ENCODE measurements around the gene MKNK2. TPM values are rescaled to one million over a fixed set of nuclear protein-coding genes. Genes with fewer than 3 reads are reported as not detected.
A peak's percentile ranks its signal among the peaks of the same experiment; 100 is the strongest.
"Not testable (repeated sequence)": the region's sequence is repeated elsewhere in the genome, so short reads cannot be mapped to it uniquely, and the experiment has no call there.

The MKNK2 gene
- 60.0 and 80.9 TPM in 2 replicates for total RNA-seq (2014; rRNA removed; shearing (Covaris generic))

DNA sequence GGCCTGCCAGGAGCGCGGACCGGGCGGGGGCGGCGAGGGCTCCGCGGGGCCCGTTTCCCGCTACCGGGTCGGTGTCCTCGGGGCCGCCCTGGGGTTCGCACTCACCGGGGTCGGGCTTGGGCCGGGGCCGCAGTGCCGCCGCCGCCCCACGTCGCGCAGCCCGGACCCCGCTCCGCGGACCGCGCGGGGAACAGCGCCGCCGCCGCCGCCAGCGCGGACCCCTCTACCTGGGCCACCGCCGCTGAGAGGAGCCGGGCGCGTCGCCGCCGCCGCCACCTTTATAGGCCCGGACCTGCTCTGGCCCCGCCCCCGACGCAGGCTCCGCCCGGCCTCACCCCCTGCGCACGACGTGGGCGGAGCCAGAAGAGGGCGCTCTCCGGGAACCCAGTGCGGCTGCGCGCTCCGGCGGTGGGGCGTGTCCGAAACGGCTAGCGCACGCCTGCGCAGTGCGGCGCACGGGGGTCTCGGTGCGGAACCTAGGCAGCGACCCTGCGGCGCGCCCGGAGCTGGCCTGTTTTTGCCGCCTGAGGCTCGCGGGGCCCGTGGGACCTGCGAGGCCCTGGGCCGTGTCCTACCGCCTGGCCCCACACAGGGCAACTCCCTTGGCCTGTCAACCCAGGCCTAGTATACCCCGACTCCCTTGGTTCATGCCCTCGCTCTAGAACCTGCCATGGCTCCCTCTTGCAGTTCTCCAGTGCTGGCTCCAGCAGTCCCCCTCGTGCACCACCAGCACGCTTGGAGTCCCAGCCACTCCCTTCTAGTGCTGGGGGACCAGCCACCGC lies at the start of gene MKNK2:
TSS of gene MKNK2 (minus strand) at position 254 of the 782 bp plus-strand sequence. CDS start 393 bp downstream, outside the sequence.
- peak; percentile 74 for DNase-seq (ENCODE audit: low read depth)

- DNase-seq (ENCODE audit: low read depth) = no peak
These were observed 49.6 kb upstream of the MKNK2 start for GRCh38 chr19:2100719-2101061.

DNA sequence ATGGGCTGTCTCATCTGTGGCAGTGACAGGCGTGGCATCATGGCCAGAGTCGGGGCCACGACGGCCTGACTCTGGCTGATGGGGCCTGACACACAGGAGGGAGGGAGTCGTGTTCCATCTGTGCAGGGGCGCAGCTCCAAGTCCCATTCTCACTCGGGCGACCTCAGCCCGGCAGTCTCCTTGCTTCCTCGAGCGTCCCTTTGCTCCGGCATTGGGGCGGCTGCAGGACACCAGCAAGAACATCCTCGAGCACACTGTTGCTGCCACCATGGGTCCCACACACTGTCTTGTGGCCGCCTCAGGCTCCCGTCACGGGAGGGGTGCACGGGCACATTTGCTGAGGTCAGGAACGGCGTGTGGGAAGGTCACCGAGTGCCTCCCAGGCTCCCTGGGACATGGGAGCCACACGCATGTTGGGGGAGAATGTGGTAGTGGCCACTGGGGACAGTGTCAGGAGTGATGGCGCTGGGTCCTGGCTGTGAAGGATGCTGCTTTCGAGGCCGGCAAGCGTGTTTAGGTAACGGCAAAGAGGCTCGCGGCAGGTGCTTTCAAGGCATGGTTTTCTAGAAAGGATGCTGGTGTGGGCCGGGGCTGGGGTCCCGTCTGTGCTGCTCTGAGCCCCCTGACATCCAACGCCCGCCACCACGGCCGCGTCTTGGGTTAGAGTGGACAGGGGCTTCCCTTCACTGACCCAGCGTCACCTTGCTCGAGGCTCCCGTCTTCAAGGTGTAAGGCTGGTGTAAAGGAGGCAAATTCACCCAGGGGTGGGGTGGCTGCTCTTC lies 49.1 kb upstream of the MKNK2 start:
- no peak for DNase-seq (ENCODE audit: low read depth)

DNA sequence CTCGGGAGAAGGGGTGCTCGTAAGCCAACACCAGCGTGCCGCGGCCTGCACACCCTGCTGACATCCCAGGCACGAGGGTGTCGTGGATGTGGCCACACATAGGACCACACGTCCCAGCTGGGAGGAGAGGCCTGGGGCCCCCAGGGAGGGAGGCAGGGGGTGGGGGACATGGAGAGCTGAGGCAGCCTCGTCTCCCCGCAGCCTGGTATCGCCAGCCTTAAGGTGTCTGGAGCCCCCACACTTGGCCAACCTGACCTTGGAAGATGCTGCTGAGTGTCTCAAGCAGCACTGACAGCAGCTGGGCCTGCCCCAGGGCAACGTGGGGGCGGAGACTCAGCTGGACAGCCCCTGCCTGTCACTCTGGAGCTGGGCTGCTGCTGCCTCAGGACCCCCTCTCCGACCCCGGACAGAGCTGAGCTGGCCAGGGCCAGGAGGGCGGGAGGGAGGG lies 48.0 kb upstream of the MKNK2 start:
- DNase-seq (ENCODE audit: low read depth) = no peak

DNA sequence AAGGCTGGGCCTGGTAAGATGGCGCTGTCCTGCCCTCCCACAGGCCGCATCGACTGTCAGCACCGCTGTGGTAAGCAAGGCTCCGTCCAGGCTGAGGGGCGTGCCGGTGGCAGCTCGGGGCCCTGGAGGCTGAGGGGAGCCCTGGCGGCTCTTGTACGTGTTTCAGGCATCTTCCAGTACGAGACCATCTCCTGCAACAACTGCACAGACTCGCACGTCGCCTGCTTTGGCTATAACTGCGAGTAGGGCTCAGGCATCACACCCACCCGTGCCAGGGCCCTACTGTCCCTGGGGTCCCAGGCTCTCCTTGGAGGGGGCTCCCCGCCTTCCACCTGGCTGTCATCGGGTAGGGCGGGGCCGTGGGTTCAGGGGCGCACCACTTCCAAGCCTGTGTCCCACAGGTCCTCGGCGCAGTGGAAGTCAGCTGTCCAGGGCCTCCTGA lies 46.9 kb upstream of the MKNK2 start:
- no peak for DNase-seq (ENCODE audit: low read depth)

DNA sequence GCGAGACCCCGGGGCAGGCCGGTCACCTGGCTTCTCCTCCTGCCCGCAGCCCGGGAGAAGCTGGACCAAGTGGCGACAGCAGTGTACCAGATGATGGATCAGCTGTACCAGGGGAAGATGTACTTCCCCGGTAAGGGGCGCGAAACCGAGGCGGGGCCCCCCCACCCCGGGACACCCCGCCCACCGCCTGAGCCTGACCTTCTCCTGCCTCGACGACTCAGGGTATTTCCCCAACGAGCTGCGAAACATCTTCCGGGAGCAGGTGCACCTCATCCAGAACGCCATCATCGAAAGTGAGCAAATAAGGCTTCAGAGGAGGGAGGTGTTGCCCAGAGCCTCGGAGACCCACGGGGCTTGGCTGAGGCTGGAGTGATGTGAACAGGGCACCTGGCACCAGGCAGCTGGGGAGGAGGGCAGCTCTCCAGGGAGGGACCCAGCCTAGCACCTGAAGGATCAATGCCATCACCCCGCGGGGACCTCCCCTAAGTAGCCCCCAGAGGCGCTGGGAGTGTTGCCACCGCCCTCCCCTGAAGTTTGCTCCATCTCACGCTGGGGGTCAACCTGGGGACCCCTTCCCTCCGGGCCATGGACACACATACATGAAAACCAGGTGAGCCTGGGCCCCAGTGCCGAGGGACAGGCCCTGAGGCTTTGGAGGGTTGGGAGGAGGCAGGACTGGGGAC lies 46.3 kb upstream of the MKNK2 start:
- DNase-seq (ENCODE audit: low read depth) = no peak

DNA sequence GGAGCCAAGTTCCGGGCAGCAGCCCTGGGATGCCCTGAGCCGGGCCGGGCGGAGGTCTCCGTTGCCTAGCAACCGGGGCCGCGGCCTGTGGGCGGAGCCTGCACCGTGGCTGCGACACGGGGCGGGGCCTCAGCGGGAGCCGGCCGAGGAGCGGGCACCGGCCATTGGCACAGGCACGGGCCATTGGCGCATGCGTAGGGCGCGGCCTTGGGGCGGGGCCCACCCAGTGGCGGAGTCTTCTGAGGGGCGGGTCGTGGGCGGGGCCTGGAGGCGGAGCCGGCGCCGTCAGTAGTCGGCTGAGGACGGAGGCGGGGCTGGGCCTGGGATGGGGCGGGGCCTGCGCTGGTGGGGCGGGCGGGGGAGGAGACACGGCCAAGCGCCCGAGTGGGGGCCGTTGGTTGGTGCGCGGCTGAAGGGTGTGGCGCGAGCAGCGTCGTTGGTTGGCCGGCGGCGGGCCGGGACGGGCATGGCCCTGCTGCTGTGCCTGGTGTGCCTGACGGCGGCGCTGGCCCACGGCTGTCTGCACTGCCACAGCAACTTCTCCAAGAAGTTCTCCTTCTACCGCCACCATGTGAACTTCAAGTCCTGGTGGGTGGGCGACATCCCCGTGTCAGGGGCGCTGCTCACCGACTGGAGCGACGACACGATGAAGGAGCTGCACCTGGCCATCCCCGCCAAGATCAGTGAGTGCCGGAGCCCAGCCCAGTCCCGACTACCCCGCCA lies 45.6 kb upstream of the MKNK2 start, which contains the start of gene IZUMO4:
TSS of gene IZUMO4 (plus strand) at position 436 of the 723 bp plus-strand sequence. CDS start at position 467, 31 bp downstream.
- DNase-seq (ENCODE audit: low read depth) = peak; percentile 92

DNA sequence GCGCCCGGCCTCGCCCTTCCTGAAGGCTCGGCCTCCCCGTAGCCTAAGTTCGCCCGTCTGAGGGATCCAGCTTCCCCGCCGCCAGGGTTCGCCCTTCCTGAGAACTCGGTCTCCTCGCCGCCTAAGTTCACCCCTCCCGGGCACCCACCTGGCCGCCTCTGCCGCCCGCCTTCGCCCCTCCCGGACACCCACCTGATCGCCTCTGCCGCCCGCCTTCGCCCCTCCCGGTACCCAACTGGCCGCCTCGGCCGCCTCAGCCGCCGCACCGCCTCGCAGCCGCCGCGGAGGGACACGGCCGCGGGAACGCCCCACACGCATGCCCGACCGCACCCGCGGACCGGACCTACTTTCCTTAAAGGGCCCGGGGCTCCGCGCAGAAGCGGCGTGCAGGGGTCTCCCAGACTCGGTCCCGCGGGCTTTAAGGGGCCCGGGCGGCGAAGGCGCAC lies 45.0 kb upstream of the MKNK2 start, which contains the start of gene MOB3A:
TSS of gene MOB3A (minus strand) at position 293 of the 446 bp plus-strand sequence. CDS start 17,766 bp downstream, outside the sequence.
- DNase-seq (ENCODE audit: low read depth) = peak; percentile 82

- DNase-seq (ENCODE audit: low read depth) = not testable (repeated sequence)
These were observed 41.0 kb upstream of the MKNK2 start for GRCh38 chr19:2091926-2092525.

DNA sequence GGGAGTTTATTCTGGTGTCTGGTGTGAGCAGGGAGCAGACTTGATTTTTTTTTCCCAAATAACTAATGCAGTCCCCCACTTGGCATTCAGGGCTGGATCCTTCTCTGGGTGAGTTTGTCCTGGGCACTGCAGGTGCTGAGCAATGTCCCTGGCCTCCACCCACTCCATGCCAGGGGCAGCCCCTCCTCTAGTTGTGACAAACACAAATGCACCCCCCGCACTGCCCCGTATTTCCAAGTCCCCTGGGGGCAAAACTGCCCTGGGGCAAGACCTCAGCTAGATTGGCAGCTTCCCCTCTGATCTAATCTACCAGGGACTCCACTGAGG lies 38.6 kb upstream of the MKNK2 start:
- DNase-seq (ENCODE audit: low read depth) = no peak

GRCh38 chr19:2089001-2089711 lies 38.1 kb upstream of the MKNK2 start:
- DNase-seq (ENCODE audit: low read depth) = peak; percentile 59

DNA sequence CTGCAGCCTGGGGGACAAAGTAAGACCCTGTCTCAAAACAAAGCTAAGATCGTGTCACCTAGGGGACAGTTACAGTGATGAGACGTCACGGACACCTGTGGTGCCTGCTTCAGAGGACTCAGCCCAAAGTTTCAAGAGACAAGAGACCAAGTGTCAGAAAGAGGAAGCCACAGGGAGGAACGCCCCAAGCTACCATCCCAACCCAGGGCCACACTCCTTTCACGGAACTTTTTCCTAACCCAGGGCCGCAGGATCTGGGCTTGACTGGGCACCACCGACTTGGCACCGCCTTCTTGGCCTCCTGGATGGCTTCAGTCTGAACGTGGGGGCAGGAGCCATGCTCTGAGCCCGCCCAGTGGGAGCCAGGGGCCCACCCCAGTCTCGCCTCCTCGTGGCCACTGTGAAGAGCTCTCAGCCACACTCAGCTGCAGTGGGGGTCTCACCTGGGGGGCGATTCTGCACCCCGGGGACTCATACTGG lies 36.6 kb upstream of the MKNK2 start:
- no peak for DNase-seq (ENCODE audit: low read depth)

DNA sequence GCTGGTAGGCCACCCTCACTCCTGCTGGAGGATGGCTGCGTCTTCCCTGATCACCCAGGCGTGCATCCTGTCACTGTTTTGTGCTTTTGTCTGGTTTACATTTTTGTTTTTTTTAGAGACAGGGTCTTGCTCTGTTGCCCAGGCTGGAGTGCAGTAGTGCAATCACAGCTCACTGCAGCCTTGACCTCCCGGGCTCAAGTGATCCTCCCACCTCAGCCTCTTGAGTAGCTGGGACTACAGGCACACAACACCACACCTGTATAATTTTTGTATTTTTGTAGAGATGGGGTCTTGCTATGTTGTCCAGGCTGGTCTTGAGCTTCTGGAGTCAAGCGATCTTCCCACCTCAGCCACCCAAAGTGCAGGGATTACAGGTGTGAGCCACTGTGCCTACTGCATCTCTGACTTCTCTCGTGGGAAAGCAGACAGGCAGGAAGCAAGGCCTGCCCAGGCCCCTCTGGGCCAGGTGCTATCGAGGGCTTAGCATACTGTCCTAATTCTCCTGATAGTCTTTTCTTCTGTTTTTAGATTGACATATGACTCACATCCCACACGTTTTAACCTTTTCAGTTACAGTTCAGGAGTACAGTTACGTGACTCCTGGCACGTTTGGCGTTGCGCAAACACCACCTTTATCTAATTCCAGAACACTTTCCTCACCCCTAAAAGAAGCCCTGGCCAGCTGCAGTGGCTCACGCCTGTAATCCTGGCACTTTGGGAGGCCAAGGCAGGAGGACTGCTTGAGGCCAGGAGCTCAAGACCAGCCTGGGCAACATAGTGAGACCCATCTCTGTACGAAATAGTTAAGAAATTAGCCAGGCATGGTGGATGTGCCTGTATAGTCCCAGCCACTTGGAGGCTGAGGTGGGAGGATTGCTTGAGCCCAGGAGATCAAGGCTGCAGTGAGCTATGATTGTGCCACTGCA lies 35.9 kb upstream of the MKNK2 start:
- peak; percentile 81 for DNase-seq (ENCODE audit: low read depth)

GRCh38 chr19:2084993-2085720 lies 34.1 kb upstream of the MKNK2 start:
- DNase-seq (ENCODE audit: low read depth) = peak; percentile 72

DNA sequence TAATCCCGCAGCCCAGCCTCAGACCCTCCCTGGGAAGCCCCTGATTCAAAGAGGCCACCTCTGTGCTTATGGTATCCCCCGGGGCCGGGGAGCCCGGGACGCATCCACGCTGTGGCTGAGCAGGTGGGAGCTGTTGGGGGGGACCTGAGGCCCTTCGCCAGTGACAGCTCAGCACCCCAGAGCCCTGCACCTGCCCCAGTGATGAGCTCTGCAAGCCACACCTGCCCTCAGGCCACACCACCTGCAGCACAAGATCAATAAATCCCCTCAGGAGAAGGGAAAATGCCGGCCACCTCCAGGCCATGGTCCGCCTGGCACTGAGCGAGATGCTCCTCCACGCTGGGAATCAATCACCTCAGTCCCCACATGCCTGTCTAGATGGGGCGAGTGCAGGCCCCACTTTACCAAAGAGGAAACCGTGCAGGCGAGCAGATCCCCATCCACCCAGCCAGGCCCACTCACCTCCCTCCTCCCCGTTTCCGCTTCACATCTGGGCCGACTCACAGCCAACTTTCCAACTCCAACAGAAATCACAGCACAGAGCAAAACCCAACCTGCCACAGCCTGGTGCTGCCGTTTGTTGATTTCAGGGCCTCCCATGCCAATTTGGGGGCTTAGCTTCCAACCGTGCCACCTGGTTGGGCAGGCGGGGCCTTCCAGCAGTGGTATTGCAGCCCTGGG lies 32.3 kb upstream of the MKNK2 start:
- DNase-seq (ENCODE audit: low read depth) = no peak

DNA sequence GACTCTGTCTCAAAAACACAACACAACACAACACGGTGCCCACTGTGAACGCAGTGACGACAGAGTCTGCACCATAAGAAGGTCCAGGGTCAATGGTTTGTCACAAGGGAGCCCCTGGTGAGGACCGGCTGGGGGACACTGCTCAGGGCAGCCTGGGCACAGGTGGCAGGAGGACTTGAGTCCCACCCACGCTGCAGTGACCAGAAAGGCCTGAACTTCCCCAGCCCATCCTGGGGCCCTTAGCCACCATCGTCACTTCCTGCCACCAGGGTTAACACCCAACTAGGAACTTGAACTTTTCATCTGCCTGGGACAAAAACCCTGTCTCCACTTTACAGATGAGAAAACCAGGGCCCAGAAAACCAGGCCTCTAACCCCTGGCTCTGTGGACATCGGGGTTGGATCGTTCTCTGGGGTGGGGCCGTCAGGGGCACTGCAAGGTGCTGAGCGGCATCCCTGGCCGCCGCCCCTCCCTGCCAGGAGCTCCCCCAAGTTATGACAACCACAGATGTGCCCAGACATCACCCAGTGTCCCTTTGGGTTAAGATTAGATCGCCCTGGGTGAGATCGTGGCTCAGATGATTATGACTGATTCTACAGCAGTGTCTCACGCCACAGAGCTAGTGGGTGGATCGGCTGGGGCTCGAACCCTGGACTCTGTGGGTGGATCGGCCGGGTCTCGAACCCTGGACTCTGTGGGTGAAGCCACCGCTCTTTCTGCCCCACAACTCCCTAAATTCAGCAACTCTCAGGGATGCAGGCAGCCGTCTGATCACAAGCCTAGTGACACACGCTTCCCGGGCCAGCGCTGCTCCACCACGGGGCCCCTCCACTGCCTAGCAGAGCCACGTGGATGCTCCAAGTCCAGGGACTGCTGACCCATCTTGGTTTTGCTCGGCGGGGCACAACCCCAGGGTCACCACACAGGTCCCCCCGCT lies 31.1 kb upstream of the MKNK2 start:
- no peak for DNase-seq (ENCODE audit: low read depth)

Measured in M059J (cell line).